GM12872 (cell line): ENCODE measurements around the gene SEC23IP.

Source experiments
- TF ChIP-seq, protein P1 (sequence below): IDR thresholded peaks from 3 replicates; pipeline ENCODE4 v1.5.1; 2011; ENCODE audit warnings: low read depth, mild to moderate bottlenecking, low read length, moderate library complexity; ENCODE audit not compliant: insufficient read depth

The SEC23IP gene

DNA sequence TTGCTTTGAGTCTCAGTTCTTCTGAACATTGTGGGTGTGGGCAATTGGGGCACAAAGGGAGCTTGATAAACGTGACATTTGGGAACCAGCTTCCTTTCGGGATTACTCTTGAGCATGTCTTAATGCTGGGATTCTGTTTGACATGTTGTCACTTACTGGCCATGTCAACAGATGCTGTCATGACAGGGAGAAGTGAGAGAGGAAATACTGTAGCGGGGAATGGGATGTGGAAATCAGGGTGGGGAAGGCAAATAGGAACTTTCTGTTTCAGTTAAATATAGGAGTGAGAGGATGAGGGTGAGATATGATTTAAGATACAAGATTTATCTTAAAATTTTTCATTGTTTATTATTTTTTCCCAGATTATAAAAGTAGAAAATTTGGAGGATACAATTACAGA lies 83.9 kb downstream of the SEC23IP start:
- TF ChIP-seq, protein P1, sequence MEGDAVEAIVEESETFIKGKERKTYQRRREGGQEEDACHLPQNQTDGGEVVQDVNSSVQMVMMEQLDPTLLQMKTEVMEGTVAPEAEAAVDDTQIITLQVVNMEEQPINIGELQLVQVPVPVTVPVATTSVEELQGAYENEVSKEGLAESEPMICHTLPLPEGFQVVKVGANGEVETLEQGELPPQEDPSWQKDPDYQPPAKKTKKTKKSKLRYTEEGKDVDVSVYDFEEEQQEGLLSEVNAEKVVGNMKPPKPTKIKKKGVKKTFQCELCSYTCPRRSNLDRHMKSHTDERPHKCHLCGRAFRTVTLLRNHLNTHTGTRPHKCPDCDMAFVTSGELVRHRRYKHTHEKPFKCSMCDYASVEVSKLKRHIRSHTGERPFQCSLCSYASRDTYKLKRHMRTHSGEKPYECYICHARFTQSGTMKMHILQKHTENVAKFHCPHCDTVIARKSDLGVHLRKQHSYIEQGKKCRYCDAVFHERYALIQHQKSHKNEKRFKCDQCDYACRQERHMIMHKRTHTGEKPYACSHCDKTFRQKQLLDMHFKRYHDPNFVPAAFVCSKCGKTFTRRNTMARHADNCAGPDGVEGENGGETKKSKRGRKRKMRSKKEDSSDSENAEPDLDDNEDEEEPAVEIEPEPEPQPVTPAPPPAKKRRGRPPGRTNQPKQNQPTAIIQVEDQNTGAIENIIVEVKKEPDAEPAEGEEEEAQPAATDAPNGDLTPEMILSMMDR, result no peak

DNA sequence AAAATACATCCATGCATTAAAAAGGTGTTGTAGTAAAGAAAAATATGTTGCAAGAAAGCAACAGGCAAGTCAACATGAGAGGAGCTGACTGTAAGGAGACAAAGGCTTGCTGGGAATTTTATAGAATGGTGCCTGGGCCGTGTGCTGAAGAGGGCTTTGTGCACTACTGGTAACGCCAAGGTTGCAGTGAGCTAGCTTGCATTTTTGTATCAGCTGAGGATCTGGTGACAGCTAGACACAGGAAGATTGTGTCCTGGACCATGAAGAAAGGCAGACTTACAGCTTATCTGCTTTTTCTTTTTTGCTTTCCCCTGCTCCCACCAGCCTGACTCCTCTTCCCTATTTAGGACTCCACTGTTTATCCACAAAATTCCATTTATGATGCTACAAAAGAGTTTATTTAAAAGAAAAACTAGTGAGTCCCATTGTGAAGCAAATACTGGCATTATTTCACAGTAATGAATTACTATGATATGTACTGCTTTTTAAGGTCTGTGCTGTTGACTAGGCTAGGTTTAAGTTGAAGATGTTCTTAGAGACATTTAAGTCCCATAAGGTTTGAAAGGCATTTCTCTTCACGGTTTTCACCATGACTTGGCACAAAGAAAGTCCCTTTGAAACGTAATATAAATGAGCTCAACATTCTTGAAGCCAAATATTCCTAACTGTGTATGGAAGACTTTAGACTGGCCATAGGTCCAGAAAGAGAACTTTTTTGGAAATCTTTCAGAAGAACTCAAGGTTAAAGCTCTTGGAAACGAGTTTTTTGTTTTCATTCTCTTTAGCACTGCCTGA lies 88.6 kb downstream of the SEC23IP start:
- TF ChIP-seq, protein P1, result no peak

DNA sequence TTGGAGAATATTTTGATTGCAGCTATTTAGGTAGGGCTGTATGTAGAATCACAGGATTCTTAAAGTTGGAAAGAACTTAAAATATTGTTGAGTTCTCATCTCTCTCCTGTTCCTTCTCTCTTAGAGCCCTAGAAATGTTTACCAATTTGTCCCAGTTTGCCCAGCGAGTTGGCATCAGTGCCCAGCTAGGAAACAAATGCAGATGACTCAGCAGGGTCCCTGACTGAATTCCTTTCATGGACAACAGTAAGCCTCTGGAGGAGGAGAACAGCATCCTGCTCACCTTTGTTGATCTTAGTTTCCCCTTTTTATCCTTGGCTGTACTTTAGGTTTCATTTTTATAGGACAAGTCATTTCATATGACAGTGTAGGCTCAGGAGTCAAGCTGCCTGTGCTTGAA lies 89.3 kb downstream of the SEC23IP start:
- TF ChIP-seq, protein P1, result no peak

DNA sequence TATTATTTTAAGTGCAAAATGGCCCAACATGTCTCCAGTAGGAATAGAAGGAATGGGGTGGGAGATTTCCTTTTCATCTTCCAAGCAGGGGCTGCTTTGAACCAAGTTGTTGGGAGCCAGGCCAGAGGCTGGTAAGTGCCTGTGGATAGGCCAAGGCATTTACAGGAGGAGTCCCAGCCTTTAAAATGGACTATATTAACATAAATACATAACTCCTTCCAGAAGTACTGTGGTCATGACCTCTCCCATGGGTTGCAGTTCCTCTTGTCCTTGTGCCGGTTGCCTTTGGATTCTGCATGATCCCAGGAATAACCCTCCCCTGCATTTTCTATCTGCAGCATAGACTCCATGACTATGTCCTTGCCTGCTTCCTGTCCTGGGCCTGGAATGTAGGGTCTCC lies 95.8 kb downstream of the SEC23IP start:
- TF ChIP-seq, protein P1, result no peak

DNA sequence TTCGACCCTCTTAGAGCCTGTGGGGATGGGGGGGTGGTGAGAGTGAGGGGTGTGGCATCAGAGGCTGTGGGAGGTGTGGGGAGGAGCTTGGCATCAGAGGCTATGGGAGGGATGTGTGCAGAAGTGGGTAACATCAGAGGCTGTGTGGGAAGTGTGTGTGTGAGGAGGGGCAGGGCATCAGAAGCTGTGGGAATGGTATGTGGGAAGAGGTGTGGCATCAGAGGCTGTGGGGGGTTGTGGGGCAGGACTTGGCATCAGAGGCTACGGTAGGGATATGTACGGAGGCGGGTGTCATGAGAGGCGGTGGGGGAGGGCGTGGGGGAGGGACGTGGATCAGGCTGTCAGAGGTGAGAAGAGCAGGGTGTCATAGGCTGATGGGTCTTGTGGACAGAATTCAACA lies 97.4 kb downstream of the SEC23IP start:
- TF ChIP-seq, protein P1, result no peak

DNA sequence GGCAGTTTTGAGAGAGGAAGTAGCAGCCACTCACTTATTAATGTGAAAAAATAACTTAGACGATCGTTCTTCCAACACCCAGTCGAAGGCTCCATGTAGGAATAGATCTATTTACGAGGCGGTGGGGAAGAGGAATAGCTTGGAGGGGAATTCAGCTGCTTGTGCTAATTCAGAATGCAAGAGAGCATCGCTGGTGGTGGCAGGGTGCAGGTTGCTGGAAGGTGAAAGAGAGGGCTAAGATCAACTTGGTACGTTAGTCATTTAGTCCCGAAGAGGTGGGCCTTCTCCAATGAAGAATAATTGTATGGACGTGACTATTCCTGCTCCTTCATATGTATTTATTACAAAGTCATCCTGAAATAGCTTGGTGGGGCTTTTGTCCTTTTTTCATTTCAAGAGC lies 98.5 kb downstream of the SEC23IP start:
- TF ChIP-seq, protein P1, result no peak

DNA sequence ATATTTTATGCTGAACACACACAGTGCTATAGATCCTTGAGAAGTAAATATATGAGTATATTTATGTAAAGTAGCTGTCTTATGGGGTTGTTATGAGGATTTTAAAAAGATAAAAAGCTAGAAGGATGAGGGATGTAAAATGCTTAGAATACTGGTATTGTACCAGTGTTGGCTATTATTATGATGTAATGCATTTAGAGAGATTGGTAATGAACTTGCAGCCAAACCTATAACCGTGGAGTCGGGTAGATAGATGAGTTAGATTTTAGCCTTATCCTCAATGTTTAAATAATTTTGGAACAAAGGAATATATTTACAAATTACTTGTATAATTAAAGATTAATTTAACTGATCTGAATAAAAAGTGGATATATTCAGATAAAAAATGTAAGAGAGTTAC lies 99.3 kb downstream of the SEC23IP start:
- TF ChIP-seq, protein P1, result no peak
